ENCODE results near the gene GABRB1.

DNA sequence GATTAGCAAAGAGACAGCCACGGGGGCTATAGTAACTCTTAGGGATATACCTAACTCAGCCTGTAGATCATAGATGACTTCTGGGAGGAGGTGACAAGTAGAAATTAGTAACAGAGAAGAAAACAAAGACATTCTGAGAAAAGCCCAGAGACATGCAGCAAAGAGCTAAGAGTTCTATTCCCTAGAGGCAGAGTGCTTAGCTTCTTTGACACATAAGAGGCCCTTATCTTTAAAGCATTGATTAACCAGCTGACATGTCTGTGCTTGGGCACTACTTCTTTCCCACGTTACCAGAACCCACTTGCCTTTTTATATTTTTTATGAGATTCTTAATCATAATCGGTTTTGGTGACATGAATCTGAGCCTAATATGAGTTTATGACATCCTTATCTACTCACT, 179.5 kb downstream of the GABRB1 start:
- TF ChIP-seq OSR1 (CRISPR knock-in tag; IDR thresholded peaks at IDR 0.05) (no peak), ZNF8 (CRISPR knock-in tag; IDR thresholded peaks at IDR 0.05) (no peak), PATZ1 (CRISPR knock-in tag; IDR thresholded peaks at IDR 0.05; ENCODE audit: borderline replicate concordance) (no peak), CREB5 (CRISPR knock-in tag; IDR thresholded peaks at IDR 0.05; ENCODE audit: low read depth) (no peak), ZNF565 (CRISPR knock-in tag; conservative IDR thresholded peaks at IDR 0.05; ENCODE audit: low read depth) (no peak), CSRNP3 (CRISPR knock-in tag; IDR thresholded peaks at IDR 0.05) (no peak), PPARA (CRISPR knock-in tag; IDR thresholded peaks at IDR 0.05; ENCODE audit: borderline replicate concordance) (no peak), GLIS3 (CRISPR knock-in tag; IDR thresholded peaks at IDR 0.05) (no peak), ZFP30 (CRISPR knock-in tag; IDR thresholded peaks at IDR 0.05) (no peak), ZFP3 (CRISPR knock-in tag; IDR thresholded peaks at IDR 0.05) (no peak), CSDC2 (CRISPR knock-in tag; IDR thresholded peaks at IDR 0.05) (no peak)

Data from SK-N-SH treated with all-trans-retinoic acid at 6 μM for 48 hours (cell line).